GM13976 (cell line): Measurements from ENCODE around the gene CD34.

Source experiments
- DNase-seq: peaks from one replicate; pipeline ENCODE4 v3.0.0; 2012; ENCODE audit warnings: low spot score
- in situ Hi-C: fragments of 300-500 bp; cut with MboI; formaldehyde crosslinking; loops from one replicate; pipeline ENCODE4 v1.12.0; 2022; ENCODE audit warnings: low sequenced_read_pairs, mixed read lengths, inconsistent platforms; ENCODE audit not compliant: unreplicated experiment
- TF ChIP-seq, protein P1 (sequence below): IDR thresholded peaks from 2 replicates; pipeline ENCODE4 v1.5.1; 2012; ENCODE audit warnings: borderline replicate concordance, mild to moderate bottlenecking; ENCODE audit not compliant: insufficient read depth; ENCODE audit errors: extremely low read depth, missing control alignments, control extremely low read depth

Gene CD34

DNA sequence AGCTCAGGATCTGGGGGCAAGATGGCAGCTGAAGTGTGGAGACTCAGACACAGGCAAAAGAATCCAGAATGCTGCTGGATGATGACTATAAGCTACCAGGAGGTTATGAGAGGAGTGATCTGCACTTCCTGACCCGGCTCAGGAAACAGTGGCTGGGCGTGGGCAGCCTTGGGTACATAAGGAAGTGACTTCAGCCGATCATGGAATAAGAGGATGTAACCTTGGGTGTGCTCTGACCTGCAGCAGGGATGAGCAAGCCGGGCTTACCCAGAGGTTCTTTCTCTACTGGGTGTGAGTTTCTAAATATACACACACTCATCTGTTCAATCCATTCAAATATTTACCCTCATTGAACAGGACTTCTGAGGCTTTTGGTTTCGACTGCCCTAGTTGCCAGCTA, 62.7 kb downstream of the CD34 start:
- TF ChIP-seq, protein P1, sequence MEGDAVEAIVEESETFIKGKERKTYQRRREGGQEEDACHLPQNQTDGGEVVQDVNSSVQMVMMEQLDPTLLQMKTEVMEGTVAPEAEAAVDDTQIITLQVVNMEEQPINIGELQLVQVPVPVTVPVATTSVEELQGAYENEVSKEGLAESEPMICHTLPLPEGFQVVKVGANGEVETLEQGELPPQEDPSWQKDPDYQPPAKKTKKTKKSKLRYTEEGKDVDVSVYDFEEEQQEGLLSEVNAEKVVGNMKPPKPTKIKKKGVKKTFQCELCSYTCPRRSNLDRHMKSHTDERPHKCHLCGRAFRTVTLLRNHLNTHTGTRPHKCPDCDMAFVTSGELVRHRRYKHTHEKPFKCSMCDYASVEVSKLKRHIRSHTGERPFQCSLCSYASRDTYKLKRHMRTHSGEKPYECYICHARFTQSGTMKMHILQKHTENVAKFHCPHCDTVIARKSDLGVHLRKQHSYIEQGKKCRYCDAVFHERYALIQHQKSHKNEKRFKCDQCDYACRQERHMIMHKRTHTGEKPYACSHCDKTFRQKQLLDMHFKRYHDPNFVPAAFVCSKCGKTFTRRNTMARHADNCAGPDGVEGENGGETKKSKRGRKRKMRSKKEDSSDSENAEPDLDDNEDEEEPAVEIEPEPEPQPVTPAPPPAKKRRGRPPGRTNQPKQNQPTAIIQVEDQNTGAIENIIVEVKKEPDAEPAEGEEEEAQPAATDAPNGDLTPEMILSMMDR: no peak
- in situ Hi-C loops: no loop called here
- no peak for DNase-seq

DNA sequence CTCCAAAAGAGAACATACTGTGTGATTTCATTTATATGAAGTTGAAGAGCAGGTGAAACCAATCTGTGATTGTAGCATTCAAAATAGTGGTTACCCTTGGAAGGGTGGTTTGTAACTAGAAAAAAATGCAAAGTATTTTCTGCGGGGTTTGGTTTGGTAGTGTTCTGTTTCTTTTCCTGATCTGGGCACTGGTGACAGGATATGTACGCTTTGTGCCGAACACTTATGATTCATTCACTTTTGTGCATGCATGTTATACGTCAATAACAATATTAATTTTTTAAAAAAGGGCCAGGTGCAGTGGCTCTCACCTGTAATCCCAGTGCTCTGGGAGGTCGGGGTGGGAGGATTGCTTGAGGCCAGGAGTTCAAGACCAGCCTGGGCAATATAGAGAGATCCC, 63.8 kb downstream of the CD34 start:
- in situ Hi-C loops: no loop called here
- TF ChIP-seq, protein P1: no peak
- no peak for DNase-seq

DNA sequence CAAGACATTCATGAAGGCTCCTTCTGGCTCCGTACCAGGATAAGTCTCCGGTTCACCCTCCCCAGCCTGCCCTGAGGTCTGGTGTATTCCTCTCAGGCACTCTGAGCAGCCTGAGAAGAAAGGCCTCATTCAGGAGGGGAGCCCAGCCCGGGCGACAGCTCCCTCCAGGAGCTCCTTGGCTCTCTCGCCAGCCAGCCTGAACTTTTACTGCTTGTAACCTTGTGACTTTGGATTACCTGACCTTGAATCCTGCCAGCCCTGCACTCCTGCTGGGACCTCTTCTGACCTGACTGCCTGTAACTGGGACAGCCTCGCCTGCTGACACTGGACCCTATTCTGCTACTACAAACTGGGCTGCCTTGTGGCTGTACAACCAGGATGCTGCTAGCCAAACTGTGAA, 65.8 kb downstream of the CD34 start:
- TF ChIP-seq, protein P1: no peak
- no peak for DNase-seq
- in situ Hi-C loops: no loop called here

DNA sequence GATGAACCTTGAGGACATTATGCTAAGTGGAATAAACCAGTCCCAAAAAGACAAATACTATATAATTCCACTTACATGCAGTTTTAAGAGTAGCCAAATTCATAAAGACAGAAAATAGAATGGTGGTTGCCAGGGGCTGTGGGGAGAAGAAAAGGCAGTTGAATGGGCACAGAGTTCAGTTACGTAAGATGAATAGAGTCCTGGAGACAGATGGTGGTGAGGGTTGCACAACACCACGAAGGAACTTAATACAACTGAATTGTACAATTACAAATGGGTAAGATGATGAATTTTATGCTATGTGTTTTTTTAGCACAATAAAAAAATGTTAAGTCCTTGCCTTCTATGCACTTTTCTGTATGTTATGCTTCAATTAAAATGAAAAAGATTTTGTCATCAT, 66.6 kb downstream of the CD34 start:
- no peak for DNase-seq
- TF ChIP-seq, protein P1: no peak
- in situ Hi-C loops: no loop called here

DNA sequence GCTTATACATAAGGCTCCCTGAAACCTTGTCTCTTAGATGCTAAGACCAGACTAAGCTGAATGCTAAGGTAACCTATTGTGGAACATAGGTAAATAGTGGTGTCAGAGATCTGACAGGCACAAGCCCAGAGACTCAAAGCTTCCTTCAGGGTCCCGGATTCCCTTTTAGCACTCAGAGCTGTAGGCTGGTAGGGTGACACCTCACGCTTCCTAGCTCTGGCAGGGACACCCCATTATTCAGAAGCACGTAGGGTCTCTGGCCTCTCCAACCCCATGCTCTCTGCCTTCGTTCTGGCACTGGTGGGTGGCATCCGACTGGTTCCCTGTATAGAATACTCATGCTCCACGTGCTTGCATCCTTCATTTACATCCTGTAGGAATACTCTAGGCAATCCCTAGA, 68.4 kb downstream of the CD34 start:
- no peak for DNase-seq
- in situ Hi-C loops: no loop called here
- TF ChIP-seq, protein P1: no peak

DNA sequence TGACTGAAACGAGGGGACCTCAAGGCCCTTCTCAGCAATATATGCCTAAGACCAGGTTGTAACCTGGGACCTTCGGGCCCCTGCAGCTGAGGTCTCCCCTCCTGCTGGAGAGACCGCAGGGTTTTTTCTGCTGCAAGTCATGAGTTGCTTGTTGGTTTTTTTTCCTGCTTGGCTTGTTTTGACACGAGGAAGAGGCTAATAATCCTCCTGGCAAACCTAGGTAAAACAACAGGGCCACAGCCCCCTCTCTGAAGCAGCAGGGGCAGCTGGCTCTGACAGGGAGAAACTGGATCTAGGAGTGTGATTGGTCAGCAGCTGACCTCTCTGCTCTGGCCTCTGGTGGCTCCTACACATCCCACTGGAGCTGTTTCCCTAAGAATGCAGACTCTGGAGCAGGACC, 69.0 kb downstream of the CD34 start:
- no peak for DNase-seq
- TF ChIP-seq, protein P1: no peak
- in situ Hi-C loops: no loop called here

DNA sequence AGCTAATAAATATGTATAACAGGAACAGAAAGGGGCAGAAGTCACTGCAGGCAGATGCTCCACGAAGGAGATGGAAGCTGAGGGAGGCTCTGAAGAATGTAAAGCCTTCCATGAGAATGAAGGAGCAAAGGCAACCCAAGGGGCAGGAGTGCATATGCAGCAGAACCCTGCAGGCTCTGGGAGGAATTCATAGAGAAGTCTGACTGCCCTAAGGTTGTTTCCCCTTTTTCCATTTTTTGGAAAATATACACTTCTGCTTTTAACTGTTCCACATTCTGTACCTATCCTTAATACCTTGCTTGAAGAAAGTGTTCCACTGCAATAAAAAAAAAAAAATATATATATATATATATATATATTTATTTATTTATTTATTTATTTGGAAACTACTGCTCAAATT, 69.6 kb downstream of the CD34 start:
- in situ Hi-C loops: no loop called here
- DNase-seq: no peak
- TF ChIP-seq, protein P1: no peak
